ENCODE data around the gene YIF1A.

Gene YIF1A

DNA sequence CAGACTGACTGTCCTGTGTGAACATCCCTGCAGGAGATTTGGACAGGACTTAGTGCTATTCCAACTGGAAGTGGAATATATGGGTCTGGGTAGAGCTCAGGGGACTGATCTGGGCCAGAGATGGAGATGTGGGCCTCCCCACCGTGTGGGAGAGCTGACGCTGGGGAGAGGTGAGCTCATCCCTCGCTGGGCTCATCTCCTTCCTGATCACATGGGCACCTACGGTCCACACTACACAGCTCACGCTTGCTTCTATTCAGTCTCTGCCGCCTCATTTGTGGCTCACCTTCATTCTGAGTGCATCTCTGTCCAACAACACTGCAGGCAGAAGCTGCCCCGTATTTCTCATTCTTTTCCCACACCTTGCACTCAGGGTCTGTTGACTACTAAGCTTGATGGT is 37.1 kb downstream of the YIF1A start:
- no peak for DNase-seq (ENCODE audit: low spot score)
- TF ChIP-seq, protein P1, sequence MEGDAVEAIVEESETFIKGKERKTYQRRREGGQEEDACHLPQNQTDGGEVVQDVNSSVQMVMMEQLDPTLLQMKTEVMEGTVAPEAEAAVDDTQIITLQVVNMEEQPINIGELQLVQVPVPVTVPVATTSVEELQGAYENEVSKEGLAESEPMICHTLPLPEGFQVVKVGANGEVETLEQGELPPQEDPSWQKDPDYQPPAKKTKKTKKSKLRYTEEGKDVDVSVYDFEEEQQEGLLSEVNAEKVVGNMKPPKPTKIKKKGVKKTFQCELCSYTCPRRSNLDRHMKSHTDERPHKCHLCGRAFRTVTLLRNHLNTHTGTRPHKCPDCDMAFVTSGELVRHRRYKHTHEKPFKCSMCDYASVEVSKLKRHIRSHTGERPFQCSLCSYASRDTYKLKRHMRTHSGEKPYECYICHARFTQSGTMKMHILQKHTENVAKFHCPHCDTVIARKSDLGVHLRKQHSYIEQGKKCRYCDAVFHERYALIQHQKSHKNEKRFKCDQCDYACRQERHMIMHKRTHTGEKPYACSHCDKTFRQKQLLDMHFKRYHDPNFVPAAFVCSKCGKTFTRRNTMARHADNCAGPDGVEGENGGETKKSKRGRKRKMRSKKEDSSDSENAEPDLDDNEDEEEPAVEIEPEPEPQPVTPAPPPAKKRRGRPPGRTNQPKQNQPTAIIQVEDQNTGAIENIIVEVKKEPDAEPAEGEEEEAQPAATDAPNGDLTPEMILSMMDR (IDR thresholded peaks at IDR 0.05; ENCODE audit: extremely low read depth, insufficient read depth, missing control alignments): no peak
- in situ Hi-C loops (cut with MboI; ENCODE audit: low pct_unique_long_range_greater_than_20kb, low sequenced_read_pairs, unreplicated experiment): no loop called here

DNA sequence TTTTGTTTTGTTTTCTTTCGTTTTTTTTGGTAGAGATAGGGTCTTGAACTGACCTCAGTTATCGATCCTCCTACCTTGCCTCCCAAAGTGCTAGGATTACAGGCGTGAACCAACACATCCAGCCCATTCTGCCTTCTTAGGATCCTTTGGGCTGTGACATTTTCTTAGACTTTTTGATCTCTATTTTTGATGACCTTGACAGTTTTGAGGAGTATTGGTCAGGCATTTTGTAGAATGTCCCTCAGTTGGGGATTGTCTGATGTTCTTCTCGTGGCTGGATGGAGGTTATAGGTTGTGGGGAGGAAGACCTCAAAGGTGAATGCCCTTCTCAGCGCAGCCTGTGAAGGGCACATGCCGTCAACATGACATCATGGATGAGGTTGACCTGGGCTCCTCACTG is 40.0 kb downstream of the YIF1A start:
- TF ChIP-seq, protein P1 (IDR thresholded peaks at IDR 0.05; ENCODE audit: extremely low read depth, insufficient read depth, missing control alignments): no peak
- DNase-seq (ENCODE audit: low spot score): no peak
- in situ Hi-C loops (cut with MboI; ENCODE audit: low pct_unique_long_range_greater_than_20kb, low sequenced_read_pairs, unreplicated experiment): no loop called here

DNA sequence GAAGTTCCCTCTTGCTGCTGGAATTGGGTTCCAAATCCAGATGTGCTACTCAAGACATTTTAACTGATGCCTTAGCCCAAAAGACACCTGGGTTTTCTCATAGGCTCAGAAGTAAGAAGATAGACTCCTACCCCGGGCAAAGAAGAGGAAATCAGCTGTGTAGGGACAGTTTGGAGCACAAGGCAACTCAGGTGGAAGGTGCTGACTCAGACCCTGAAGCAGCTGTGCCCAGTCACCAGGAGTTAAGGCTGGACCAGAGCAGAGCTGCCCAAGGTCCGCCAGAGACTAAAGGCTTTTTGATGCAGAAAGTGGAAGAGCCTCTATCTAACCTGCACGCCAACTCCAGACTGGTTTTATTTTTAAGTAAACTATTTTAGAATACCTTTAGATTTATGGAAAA is 41.1 kb downstream of the YIF1A start:
- no peak for DNase-seq (ENCODE audit: low spot score)
- TF ChIP-seq, protein P1 (IDR thresholded peaks at IDR 0.05; ENCODE audit: extremely low read depth, insufficient read depth, missing control alignments): no peak
- in situ Hi-C loops (cut with MboI; ENCODE audit: low pct_unique_long_range_greater_than_20kb, low sequenced_read_pairs, unreplicated experiment): no loop called here

DNA sequence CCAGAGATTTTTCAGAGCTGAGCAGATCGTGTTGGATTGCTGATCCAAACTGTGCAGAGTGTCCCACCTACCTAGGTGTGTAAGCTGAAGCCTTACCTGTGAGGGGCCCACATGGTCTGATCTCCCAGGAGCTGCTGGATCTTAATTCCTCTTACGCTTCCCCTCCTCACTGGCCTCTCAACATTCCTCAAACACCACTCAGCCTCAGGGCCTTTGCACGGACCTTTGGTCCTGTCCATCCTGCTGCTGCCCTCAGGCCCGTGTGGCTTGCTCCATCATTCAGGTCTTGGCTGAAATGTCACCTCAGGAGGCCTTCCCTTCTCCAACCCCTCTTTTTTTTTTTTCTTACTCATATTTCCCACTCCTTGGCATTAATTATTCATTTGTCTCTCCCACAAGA is 41.6 kb downstream of the YIF1A start:
- TF ChIP-seq, protein P1 (IDR thresholded peaks at IDR 0.05; ENCODE audit: extremely low read depth, insufficient read depth, missing control alignments): no peak
- no peak for DNase-seq (ENCODE audit: low spot score)
- in situ Hi-C loops (cut with MboI; ENCODE audit: low pct_unique_long_range_greater_than_20kb, low sequenced_read_pairs, unreplicated experiment): no loop called here

DNA sequence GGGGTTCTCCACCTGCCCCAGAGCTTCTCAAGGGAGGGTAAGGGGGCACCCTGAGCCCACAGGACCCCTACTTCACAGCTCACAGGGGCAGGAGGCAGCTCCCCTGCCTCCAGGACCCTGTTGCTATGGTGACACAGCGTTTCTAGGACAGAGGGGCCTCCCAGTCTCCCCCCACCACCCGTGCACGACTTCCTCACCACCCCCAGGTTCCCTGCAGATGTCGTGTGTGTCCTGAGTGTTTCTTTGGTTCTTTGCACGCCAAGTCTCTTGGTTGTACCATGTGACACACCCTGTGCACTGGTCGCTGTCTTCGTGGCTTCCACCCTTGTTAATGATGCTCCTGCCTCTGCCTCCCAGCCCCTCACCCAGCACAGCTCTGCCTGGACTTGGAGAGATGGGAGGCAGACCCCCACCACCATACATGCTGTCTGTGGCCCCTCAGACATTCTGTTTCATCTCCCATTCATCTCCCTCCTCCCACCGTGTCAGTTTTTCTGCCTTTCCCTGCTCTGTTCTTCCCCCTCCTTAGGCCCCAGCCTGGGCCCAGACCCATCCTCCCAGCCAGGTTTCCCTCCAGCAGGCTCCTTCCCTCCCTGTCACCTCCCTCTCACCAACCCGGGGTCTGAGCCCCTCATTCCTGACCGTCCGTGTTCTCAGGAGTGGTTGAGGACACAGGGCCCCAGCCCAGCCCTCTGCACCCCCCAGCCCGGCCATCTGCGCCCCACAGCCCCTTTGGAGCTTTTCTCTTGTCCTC is 45.0 kb downstream of the YIF1A start:
- in situ Hi-C loops (cut with MboI; ENCODE audit: low pct_unique_long_range_greater_than_20kb, low sequenced_read_pairs, unreplicated experiment): no loop called here
- TF ChIP-seq, protein P1 (IDR thresholded peaks at IDR 0.05; ENCODE audit: extremely low read depth, insufficient read depth, missing control alignments): no peak

DNA sequence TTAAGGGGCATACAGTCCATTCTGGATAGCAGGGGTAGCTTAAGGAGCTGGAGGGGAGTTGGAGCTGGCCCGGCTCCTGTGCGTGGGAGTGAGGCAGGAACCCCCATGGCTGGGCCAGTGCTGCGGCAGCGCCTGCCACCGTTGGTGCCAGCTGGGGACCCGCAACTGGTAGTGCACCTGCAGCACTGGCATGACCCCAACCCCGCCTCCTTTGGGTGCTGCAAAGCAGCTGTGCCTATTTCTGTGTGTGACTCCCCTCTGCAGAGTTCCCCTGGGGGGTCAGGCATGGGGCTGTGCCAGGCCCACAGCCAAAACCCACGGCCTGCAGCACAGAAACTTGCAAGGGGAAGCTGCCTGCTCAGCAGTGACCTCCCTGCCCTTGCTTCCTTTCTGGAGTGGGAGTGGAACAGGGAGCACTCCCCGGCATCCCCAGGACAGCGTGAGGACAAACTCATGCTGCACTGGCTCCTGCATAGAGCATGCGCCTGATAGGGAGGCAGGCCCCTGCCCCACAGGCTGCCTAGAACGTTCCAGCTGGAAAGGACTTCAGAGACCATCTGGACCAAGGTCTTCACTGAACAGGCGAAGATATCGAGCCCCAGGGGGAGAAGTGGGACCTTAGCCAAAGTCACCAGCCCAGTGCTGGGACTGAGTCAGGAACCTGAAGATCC is 46.7 kb downstream of the YIF1A start:
- DNase-seq (ENCODE audit: low spot score): no peak
- in situ Hi-C loops (cut with MboI; ENCODE audit: low pct_unique_long_range_greater_than_20kb, low sequenced_read_pairs, unreplicated experiment): no loop called here
- TF ChIP-seq, protein P1 (IDR thresholded peaks at IDR 0.05; ENCODE audit: extremely low read depth, insufficient read depth, missing control alignments): no peak

More for the DNA sequence above, 45.0 kb downstream of the YIF1A start:
- DNase-seq (ENCODE audit: low spot score): no peak

Data from GM13977 (cell line).